Stimulated activated CD8-positive, alpha-beta memory T cell treated with anti-CD3 and anti-CD28 coated beads, Interleukin-7, amount 100 ng/mL, for 1 hour (primary cell): Measurements from ENCODE around the gene GNAI1.
"Not testable (repeated sequence)": the region's sequence is repeated elsewhere in the genome, so short reads cannot be mapped to it uniquely, and the experiment has no call there.

Experiments
- DNase-seq, 2 donors: peaks; one replicate each; pipeline ENCODE4 v3.0.0-alpha.2; 2020; ENCODE audit warnings: low read depth in 2 of 2

The GNAI1 gene

GRCh38 chr7:80132594-80132993 is 2.0 kb upstream of the GNAI1 start:
- DNase-seq = no peak

- no peak for DNase-seq
Measured at GRCh38 chr7:80133361-80134114, 1.1 kb upstream of the GNAI1 start.

- DNase-seq = no peak
Measured at GRCh38 chr7:80134115-80134535, 506 bp upstream of the GNAI1 start.

- DNase-seq = no peak
Measured at GRCh38 chr7:80135309-80136104, 876 bp downstream of the GNAI1 start.

GRCh38 chr7:80136261-80137055 is 1.8 kb downstream of the GNAI1 start:
- DNase-seq = no peak

GRCh38 chr7:80137410-80137809 is 2.8 kb downstream of the GNAI1 start:
- DNase-seq = no peak

GRCh38 chr7:80139236-80139635 is 4.6 kb downstream of the GNAI1 start:
- no peak for DNase-seq

GRCh38 chr7:80140388-80140787 is 5.8 kb downstream of the GNAI1 start:
- DNase-seq = no peak

- DNase-seq = no peak
Measured at GRCh38 chr7:80141376-80141775, 6.7 kb downstream of the GNAI1 start.

GRCh38 chr7:80142853-80143580 is 8.4 kb downstream of the GNAI1 start:
- no peak for DNase-seq

GRCh38 chr7:80145780-80146422 is 11.3 kb downstream of the GNAI1 start:
- DNase-seq = no peak

- no peak for DNase-seq
Measured at GRCh38 chr7:80146545-80147182, 12.0 kb downstream of the GNAI1 start.

GRCh38 chr7:80147543-80148391 is 13.1 kb downstream of the GNAI1 start:
- no peak for DNase-seq

GRCh38 chr7:80150611-80151273 is 16.1 kb downstream of the GNAI1 start:
- DNase-seq = no peak

GRCh38 chr7:80151274-80151665 is 16.6 kb downstream of the GNAI1 start:
- no peak for DNase-seq

GRCh38 chr7:80153446-80153845 is 18.8 kb downstream of the GNAI1 start:
- no peak for DNase-seq

GRCh38 chr7:80154656-80155333 is 20.2 kb downstream of the GNAI1 start:
- DNase-seq = no peak

- no peak for DNase-seq
Measured at GRCh38 chr7:80155374-80155773, 20.7 kb downstream of the GNAI1 start.

GRCh38 chr7:80157770-80158169 is 23.1 kb downstream of the GNAI1 start:
- DNase-seq = not testable (repeated sequence)
